ENCODE data around the gene SPINK1.

SPINK1 gene

GRCh38 chr5:147855774-147856069 is 24.3 kb upstream of the SPINK1 start:
- no peak for TF ChIP-seq SIN3A (IDR thresholded peaks at IDR 0.05; ENCODE audit: borderline replicate concordance, insufficient read depth, low read length)
- no peak for TF ChIP-seq REST (IDR thresholded peaks at IDR 0.05; ENCODE audit: insufficient read depth in 1 of 2, low read depth in 2 of 2, low read length in 2 of 2)
- TF ChIP-seq POLR2AphosphoS5 (IDR thresholded peaks at IDR 0.05; ENCODE audit: low read depth, low read length): no peak
- TF ChIP-seq FOXP2 (optimal IDR thresholded peaks at IDR 0.05; ENCODE audit: borderline replicate concordance, extremely low read depth, extremely low read length, insufficient read depth): no peak
- TF ChIP-seq TAF1 (IDR thresholded peaks at IDR 0.05; ENCODE audit: borderline replicate concordance, insufficient read depth, low read length): no peak

- no peak for TF ChIP-seq REST (IDR thresholded peaks at IDR 0.05; ENCODE audit: insufficient read depth in 1 of 2, low read depth in 2 of 2, low read length in 2 of 2)
- no peak for TF ChIP-seq SIN3A (IDR thresholded peaks at IDR 0.05; ENCODE audit: borderline replicate concordance, insufficient read depth, low read length)
- TF ChIP-seq FOXP2 (optimal IDR thresholded peaks at IDR 0.05; ENCODE audit: borderline replicate concordance, extremely low read depth, extremely low read length, insufficient read depth): no peak
- TF ChIP-seq TAF1 (IDR thresholded peaks at IDR 0.05; ENCODE audit: borderline replicate concordance, insufficient read depth, low read length): no peak
- TF ChIP-seq POLR2AphosphoS5 (IDR thresholded peaks at IDR 0.05; ENCODE audit: low read depth, low read length): no peak
Measured at GRCh38 chr5:147854894-147855773, 23.7 kb upstream of the SPINK1 start.

- TF ChIP-seq TAF1 (IDR thresholded peaks at IDR 0.05; ENCODE audit: borderline replicate concordance, insufficient read depth, low read length): no peak
- no peak for TF ChIP-seq SIN3A (IDR thresholded peaks at IDR 0.05; ENCODE audit: borderline replicate concordance, insufficient read depth, low read length)
Measured at GRCh38 chr5:147854331-147854730, 22.9 kb upstream of the SPINK1 start.

- TF ChIP-seq POLR2AphosphoS5 (IDR thresholded peaks at IDR 0.05; ENCODE audit: low read depth, low read length): no peak
- no peak for TF ChIP-seq REST (IDR thresholded peaks at IDR 0.05; ENCODE audit: insufficient read depth in 1 of 2, low read depth in 2 of 2, low read length in 2 of 2)
- no peak for TF ChIP-seq SIN3A (IDR thresholded peaks at IDR 0.05; ENCODE audit: borderline replicate concordance, insufficient read depth, low read length)
- no peak for TF ChIP-seq TAF1 (IDR thresholded peaks at IDR 0.05; ENCODE audit: borderline replicate concordance, insufficient read depth, low read length)
- TF ChIP-seq FOXP2 (optimal IDR thresholded peaks at IDR 0.05; ENCODE audit: borderline replicate concordance, extremely low read depth, extremely low read length, insufficient read depth): no peak
Measured at GRCh38 chr5:147853372-147853987, 22.0 kb upstream of the SPINK1 start.

GRCh38 chr5:147852365-147852764 is 20.9 kb upstream of the SPINK1 start:
- no peak for TF ChIP-seq SIN3A (IDR thresholded peaks at IDR 0.05; ENCODE audit: borderline replicate concordance, insufficient read depth, low read length)
- TF ChIP-seq POLR2AphosphoS5 (IDR thresholded peaks at IDR 0.05; ENCODE audit: low read depth, low read length): no peak
- no peak for TF ChIP-seq REST (IDR thresholded peaks at IDR 0.05; ENCODE audit: insufficient read depth in 1 of 2, low read depth in 2 of 2, low read length in 2 of 2)
- TF ChIP-seq TAF1 (IDR thresholded peaks at IDR 0.05; ENCODE audit: borderline replicate concordance, insufficient read depth, low read length): no peak
- no peak for TF ChIP-seq FOXP2 (optimal IDR thresholded peaks at IDR 0.05; ENCODE audit: borderline replicate concordance, extremely low read depth, extremely low read length, insufficient read depth)
